Smooth muscle cell of trachea (primary cell): ENCODE measurements around the gene CST9L. TPM values are rescaled to one million over a fixed set of nuclear protein-coding genes. Genes with fewer than 3 reads are reported as not detected.

ENCODE experiments used
- total RNA-seq: library from RNA; depleted of rRNA; stranded (reverse); fragments of >200 nt; gene quantifications from 2 replicates; pipeline ENCODE4 v1.2.1, GENCODE V29; 2014

CST9L gene
- not detected in 2 replicates for total RNA-seq

DNA sequence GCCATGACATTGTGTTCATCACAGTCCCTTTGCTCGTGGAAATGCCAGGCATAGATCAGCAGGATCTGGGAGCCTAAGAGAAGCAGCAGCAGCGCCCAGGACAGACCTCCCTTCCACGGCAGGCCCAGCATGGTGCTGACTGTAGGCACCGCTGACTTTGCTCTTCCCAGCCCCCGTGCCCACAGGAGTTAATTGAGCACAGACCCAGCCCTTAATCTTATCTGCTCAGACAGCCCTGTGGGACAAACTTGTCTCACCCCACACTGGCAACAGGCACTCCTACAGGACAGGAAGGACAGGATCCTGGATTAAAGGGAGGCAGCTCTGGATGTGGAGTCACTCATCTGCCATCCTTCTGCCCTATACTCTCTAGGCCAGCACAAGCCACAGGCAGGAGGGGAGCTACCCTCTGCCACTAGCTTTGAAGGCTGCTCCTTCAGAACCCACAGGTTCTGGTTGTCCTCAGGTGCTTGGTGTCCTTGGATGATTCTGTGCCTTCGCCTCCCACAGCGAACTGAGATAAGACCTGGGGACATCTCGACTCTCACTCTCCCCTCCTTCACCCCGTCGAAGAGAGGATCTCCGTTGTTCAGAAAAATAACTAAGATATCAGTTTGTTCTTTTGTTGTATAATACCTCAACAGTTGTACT lies at the start of gene CST9L:
Gene CST9L, minus strand, starts transcription at position 165 of the 651 bp plus-strand sequence. Its CDS starts 34 bp downstream, at position 131.

GRCh38 chr20:23605867-23606651 lies 37.8 kb upstream of the CST9L start, which contains the start of gene CST9:
CST9 (minus strand) TSS chr20:23605917; CDS start chr20:23605864, 53 bp downstream.

Other genes starting within 250 kb of the CST9L start
- gene NXT1, start 217.7 kb downstream of the CST9L start, total RNA-seq: 17.2 and 17.3 TPM in 2 replicates
- 13.2 and 21.0 TPM in 2 replicates for gene GZF1, start 206.3 kb downstream of the CST9L start, total RNA-seq
- gene NAPB, start 147.0 kb downstream of the CST9L start, total RNA-seq: 8.6 and 11.2 TPM in 2 replicates
- not detected in 2 replicates for gene CSTL1, start 128.8 kb downstream of the CST9L start, total RNA-seq
- gene CST11, start 115.6 kb downstream of the CST9L start, total RNA-seq: not detected in 2 replicates
- gene CST8, start 77.4 kb downstream of the CST9L start, total RNA-seq: not detected in 2 replicates
- gene CST9, start 37.4 kb upstream of the CST9L start, total RNA-seq: not detected in 2 replicates
- gene CST3, start 69.5 kb upstream of the CST9L start, total RNA-seq: 254 and 383 TPM in 2 replicates
- gene CST4, start 120.6 kb upstream of the CST9L start, total RNA-seq: not detected in 2 replicates
- gene CST1, start 182.5 kb upstream of the CST9L start, total RNA-seq: 0.15 and 0.50 TPM in 2 replicates